GM10248 (cell line): ENCODE measurements around the gene CXorf65.
A peak's percentile ranks its signal among the peaks of the same experiment; 100 is the strongest.

Source experiments
- CTCF ChIA-PET: fragments of 300-600 bp; sonication (Branson Sonifier 250); formaldehyde crosslinking; extraction: SDS; loops from one replicate; lab custom pipeline; 2021; ENCODE audit warnings: antibody characterized with exemption; lab: Yijun Ruan, JAX
- POLR2A ChIA-PET: fragments of 350-650 bp; sonication (Branson Sonifier 250); formaldehyde crosslinking; extraction: SDS; loops from one replicate; lab custom pipeline; 2020; ENCODE audit warnings: antibody characterized with exemption; lab: Yijun Ruan, JAX
- DNase-seq: peaks from one replicate; pipeline ENCODE4 v3.0.0; 2012; ENCODE audit errors: extremely low spot score
- CTCF ChIP-seq: IDR thresholded peaks from 2 replicates; pipeline ENCODE4 v1.5.1; 2012; ENCODE audit warnings: mild to moderate bottlenecking, low read depth; ENCODE audit errors: extremely low read depth, missing control alignments, control extremely low read depth

CXorf65 gene

GRCh38 chrX:71100581-71101505 lies 5.7 kb downstream of the CXorf65 start:
- ChIA-PET POLR2A (interaction anchor here (1.6 to 2.5 kb wide), 3 partner anchors 11 to 18 kb away, joined by 7 to 12 read pairs (median 8); partner anchors contain the start of genes IL2RG and MED12), CTCF (interaction anchor here (0.8 to 3.3 kb wide), 6 partner anchors 9 to 81 kb away, joined by 3 to 16 read pairs (median 6); partner anchors contain the start of gene IL2RG)
- no peak for TF ChIP-seq CTCF
- no peak for DNase-seq

- ChIA-PET POLR2A (interaction anchor here (1.6 to 2.5 kb wide), 2 partner anchors 12 to 19 kb away, joined by 7 to 8 read pairs; partner anchors contain the start of genes IL2RG and MED12), CTCF (interaction anchor here (0.9 to 3.3 kb wide), 7 partner anchors 9 to 80 kb away, joined by 3 to 16 read pairs (median 4); partner anchors contain the start of genes IL2RG and MED12)
- DNase-seq, result no peak
- no peak for TF ChIP-seq CTCF
These were observed 6.8 kb downstream of the CXorf65 start for GRCh38 chrX:71099736-71100135.

GRCh38 chrX:71098951-71099506 lies 7.5 kb downstream of the CXorf65 start:
- POLR2A ChIA-PET, result interaction anchor here (2.5 kb wide), 1 partner anchor 19 kb away, joined by 8 read pairs; the partner anchor contains the start of gene MED12
- TF ChIP-seq CTCF, result no peak
- no peak for DNase-seq
- CTCF ChIA-PET, result interaction anchor here (0.9 to 3.3 kb wide), 7 partner anchors 9 to 81 kb away, joined by 3 to 16 read pairs (median 4); partner anchors contain the start of genes IL2RG and MED12

GRCh38 chrX:71098302-71098701 lies 8.2 kb downstream of the CXorf65 start:
- POLR2A ChIA-PET, result no interaction called here
- CTCF ChIA-PET, result interaction anchor here (1.1 to 1.5 kb wide), 3 partner anchors 32 to 84 kb away, joined by 3 to 5 read pairs (median 4); no protein-coding TSS in a partner anchor
- peak; percentile 43 for TF ChIP-seq CTCF
- DNase-seq, result peak; percentile 62

- ChIA-PET CTCF (no interaction called here), POLR2A (no interaction called here)
- TF ChIP-seq CTCF, result no peak
- no peak for DNase-seq
These were observed 9.8 kb downstream of the CXorf65 start for GRCh38 chrX:71096760-71097032.
